IMR-90 (cell line): ENCODE data around the gene ZNF556. TPM values are rescaled to one million over a fixed set of nuclear protein-coding genes. Genes with fewer than 3 reads are reported as not detected.

Experiments used
- ATAC-seq: fragments of 200-7000 bp; cut with Tn5 transposase; 2 replicates; pipeline ENCODE4 v1.9.1; 2020; ENCODE audit warnings: low read depth, mild to moderate bottlenecking, moderate library complexity
- BruUV-seq: library from RNA; stranded (reverse); fragments of 400-500 nt; replicated peaks from 2 replicates; lab custom pipeline; 2021; lab: Mats Ljungman, UMichigan
- CTCF ChIA-PET: fragments of 300-600 bp; formaldehyde crosslinking; extraction: SDS; loops from one replicate; lab custom pipeline; 2021; ENCODE audit warnings: antibody characterized with exemption; lab: Yijun Ruan, JAX
- POLR2A ChIA-PET: fragments of 300-600 bp; sonication (Branson Sonifier 250); formaldehyde crosslinking; loops from one replicate; lab custom pipeline; 2022; ENCODE audit warnings: antibody characterized with exemption; ENCODE audit not compliant: unreplicated experiment; lab: Charles Lee
- DNase-seq: peaks from one replicate; pipeline ENCODE4 v3.0.0; 2013
- H2AFZ ChIP-seq: replicated peaks from 2 replicates; pipeline ENCODE3; 2013; ENCODE audit warnings: low read length, mild to moderate bottlenecking; ENCODE audit not compliant: poor library complexity
- H2AK5ac ChIP-seq: 2 replicates; pipeline ENCODE4 v1.6.1; 2013; ENCODE audit warnings: low read depth, low read length, inconsistent platforms
- H2AK9ac ChIP-seq: replicated peaks from 2 replicates; pipeline ENCODE3; 2013; ENCODE audit warnings: mild to moderate bottlenecking, low read depth, low read length, moderate library complexity; ENCODE audit not compliant: poor library complexity
- H2BK120ac ChIP-seq: 2 replicates; pipeline ENCODE4 v1.6.1; 2013; ENCODE audit warnings: low read depth, low read length, inconsistent platforms
- H2BK15ac ChIP-seq: 3 replicates; pipeline ENCODE4 v1.6.1; 2013; ENCODE audit warnings: low read depth, low read length, inconsistent platforms
- H2BK20ac ChIP-seq: 2 replicates; pipeline ENCODE4 v1.6.1; 2013; ENCODE audit warnings: low read depth, mild to moderate bottlenecking, inconsistent platforms, low read length, moderate library complexity
- H2BK5ac ChIP-seq: 2 replicates; pipeline ENCODE4 v1.6.1; 2013; ENCODE audit warnings: mild to moderate bottlenecking, low read depth, low read length, inconsistent platforms; ENCODE audit not compliant: poor library complexity, severe bottlenecking
- H3K14ac ChIP-seq: replicated peaks from 2 replicates; pipeline ENCODE4 v1.6.1; 2013; ENCODE audit warnings: low read depth, low read length, inconsistent platforms
- H3K18ac ChIP-seq: 2 replicates; pipeline ENCODE4 v1.6.1; 2013; ENCODE audit warnings: low read depth, low read length, control low read depth
- H3K23ac ChIP-seq: 2 replicates; pipeline ENCODE4 v1.6.1; 2013; ENCODE audit warnings: low read depth, low read length, inconsistent platforms
- H3K27ac ChIP-seq: 2 replicates; pipeline ENCODE4 v1.5.1; 2013; ENCODE audit warnings: mild to moderate bottlenecking, control low read depth, low read length; ENCODE audit not compliant: insufficient read depth
- H3K27me3 ChIP-seq: 2 replicates; pipeline ENCODE4 v1.6.1; 2013; ENCODE audit warnings: low read length; ENCODE audit not compliant: control insufficient read depth, insufficient read depth
- H3K36me3 ChIP-seq: 2 replicates; pipeline ENCODE4 v1.6.1; 2013; ENCODE audit warnings: low read length, mixed read lengths; ENCODE audit not compliant: control insufficient read depth, insufficient read depth
- H3K4ac ChIP-seq: 2 replicates; pipeline ENCODE4 v1.6.1; 2013; ENCODE audit warnings: low read depth, low read length, inconsistent platforms
- H3K4me1 ChIP-seq: 2 replicates; pipeline ENCODE4 v1.6.1; 2013; ENCODE audit warnings: low read length, mixed read lengths; ENCODE audit not compliant: control insufficient read depth, insufficient read depth
- H3K4me2 ChIP-seq: 2 replicates; pipeline ENCODE4 v1.6.1; 2013; ENCODE audit warnings: low read depth, mild to moderate bottlenecking, control low read depth, low read length, moderate library complexity
- H3K4me3 ChIP-seq: 2 replicates; pipeline ENCODE4 v1.5.1; 2013; ENCODE audit warnings: low read depth, mild to moderate bottlenecking, control low read depth, low read length, moderate library complexity; ENCODE audit not compliant: insufficient read depth
- H3K56ac ChIP-seq: 2 replicates; pipeline ENCODE4 v1.6.1; 2013; ENCODE audit warnings: low read length, inconsistent platforms; ENCODE audit not compliant: insufficient read depth; ENCODE audit errors: extremely low read depth
- H3K79me1 ChIP-seq, 2 experiments: 2 replicates each; pipeline ENCODE4 v1.6.1; 2013; ENCODE audit warnings: low read length in 2 of 2, inconsistent platforms in 1 of 2, low read depth in 1 of 2
- H3K9ac ChIP-seq: 2 replicates; pipeline ENCODE4 v1.6.1; 2013; ENCODE audit warnings: low read depth, low read length, control low read depth
- H3K9me1 ChIP-seq: 2 replicates; pipeline ENCODE4 v1.6.1; 2013; ENCODE audit warnings: low read length, inconsistent platforms; ENCODE audit not compliant: insufficient read depth
- H3K9me3 ChIP-seq: 2 replicates; pipeline ENCODE4 v1.6.1; 2013; ENCODE audit warnings: low read length; ENCODE audit not compliant: control insufficient read depth, insufficient read depth
- H4K20me1 ChIP-seq: 2 replicates; pipeline ENCODE4 v1.6.1; 2013; ENCODE audit warnings: low read length, inconsistent platforms; ENCODE audit not compliant: insufficient read depth
- H4K5ac ChIP-seq: 2 replicates; pipeline ENCODE4 v1.6.1; 2013; ENCODE audit warnings: mild to moderate bottlenecking, low read depth, low read length, control low read depth
- H4K8ac ChIP-seq, 2 experiments: 2 replicates each; pipeline ENCODE4 v1.6.1; 2013; ENCODE audit warnings: low read depth in 2 of 2, low read length in 2 of 2, control low read depth in 1 of 2, inconsistent platforms in 1 of 2
- H4K91ac ChIP-seq: 2 replicates; pipeline ENCODE4 v1.6.1; 2013; ENCODE audit warnings: low read depth, low read length, inconsistent platforms; ENCODE audit not compliant: insufficient read depth
- CHD1 ChIP-seq: IDR thresholded peaks from 2 replicates; pipeline ENCODE4 v1.6.1; 2012; ENCODE audit warnings: low read depth, low read length, improper control_type of control experiment
- MAFK ChIP-seq: IDR thresholded peaks from 2 replicates; pipeline ENCODE4 v1.6.1; 2012; ENCODE audit warnings: low read depth, low read length, improper control_type of control experiment
- POLR2A ChIP-seq: IDR thresholded peaks from 2 replicates; pipeline ENCODE4 v1.6.1; 2012; ENCODE audit warnings: mild to moderate bottlenecking, low read depth, low read length
- RAD21 ChIP-seq: IDR thresholded peaks from 2 replicates; pipeline ENCODE4 v1.6.1; 2012; ENCODE audit warnings: low read length, improper control_type of control experiment
- WGBS, 2 experiments: methylation state at CpG; one replicate each; pipeline versions ENCODE4 v1.1.5 to v1.1.7; 2013; ENCODE audit warnings: missing lambda C conversion rate in 2 of 2; ENCODE audit not compliant: insufficient read length in 1 of 2; ENCODE audit errors: extremely low coverage in 2 of 2; 5-methylcytosine and 5-hydroxymethylcytosine counted together
- dilution Hi-C: fragments of 300-500 bp; cut with HindIII; formaldehyde crosslinking; loops from one replicate; pipeline ENCODE4 v1.14.3; 2018; ENCODE audit warnings: low sequenced_read_pairs; ENCODE audit not compliant: unreplicated experiment
- in situ Hi-C: fragments of 300-500 bp; cut with MboI; formaldehyde crosslinking; loops from 3 replicates; pipeline ENCODE4 v1.14.3; 2019; ENCODE audit warnings: low sequenced_read_pairs, inconsistent platforms, mixed read lengths
- intact Hi-C: fragments of 100-400 bp; cut with micrococcal nuclease; formaldehyde crosslinking; loops from 2 replicates; pipeline ENCODE4 v1.10.0; 2022
- polyA plus RNA-seq, 3 experiments: library from polyadenylated mRNA; depleted of rRNA; stranded (reverse); fragments of >200 nt; gene quantifications; 2 replicates each; pipeline ENCODE4 v1.2.3, GENCODE V29; 2012; ENCODE audit warnings: low replicate concordance in 1 of 3
- total RNA-seq: library from RNA; depleted of rRNA; stranded (reverse); fragments of >200 nt; gene quantifications from 2 replicates; pipeline ENCODE4 v1.2.3, GENCODE V29; 2012
- TF ChIP-seq, protein P1 (sequence below): fragments of 150-350 bp; IDR thresholded peaks from 2 replicates; pipeline ENCODE4 v1.6.1; 2017; ENCODE audit warnings: mild to moderate bottlenecking, antibody characterized with exemption, low read length, low read depth
- TF ChIP-seq, protein P2 (sequence below): conservative IDR thresholded peaks from 2 replicates; pipeline ENCODE4 v1.5.1; 2012; ENCODE audit warnings: mild to moderate bottlenecking, low read depth, low read length, improper control_type of control experiment

ZNF556 gene
- total and polyA plus RNA-seq, 2 of the 4 experiments (the other 2 are of a cell fraction), result not detected

DNA sequence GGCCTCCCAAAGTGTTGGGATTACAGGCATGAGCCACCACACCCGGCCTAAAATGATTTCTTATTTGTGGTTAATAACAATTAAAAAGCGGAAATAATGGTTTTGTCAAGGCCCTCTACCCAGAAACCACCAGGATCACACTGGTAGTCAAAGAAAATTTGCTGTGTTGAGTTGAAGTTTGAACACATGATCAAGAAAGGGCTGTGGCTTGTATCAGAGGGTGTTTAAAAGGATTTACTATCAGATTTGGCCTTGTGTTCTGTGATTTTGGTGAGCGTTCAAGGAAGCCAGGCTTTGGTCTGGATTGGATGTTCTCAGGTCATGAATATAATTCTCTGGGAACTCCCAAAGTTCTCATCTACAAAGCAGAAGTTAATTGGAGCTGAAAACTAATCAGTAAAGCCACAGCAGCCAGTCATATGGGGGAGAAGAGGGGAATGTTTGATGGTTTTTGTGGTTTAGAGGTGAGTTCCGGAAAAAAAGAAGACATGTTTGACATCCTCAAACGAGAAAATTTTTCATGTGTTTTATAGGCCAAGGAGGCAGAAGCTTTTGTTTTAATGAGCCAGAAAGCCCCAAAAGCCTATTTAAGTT lies 10.6 kb upstream of the ZNF556 start:
- Histone ChIP-seq H3K79me1 (peaks cover 3% of the 10 kb centered on the region in 2 experiments; a peak in 1 of 4 replicates), H3K9me1 (no peaks in the 10 kb centered on the region), H4K5ac (no peak overlapping the region), H2AK9ac (no peak overlapping the region), H3K4me3 (no peak overlapping the region), H2BK15ac (no peak overlapping the region), H4K20me1 (no peaks in the 10 kb centered on the region), H2BK20ac (no peak overlapping the region), H3K9me3 (peaks cover 86% of the 10 kb centered on the region), H3K4ac (no peak overlapping the region), H4K91ac (no peak overlapping the region), H4K8ac (no peak overlapping the region), H3K9ac (no peak overlapping the region), H2BK120ac (no peak overlapping the region), H3K36me3 (peaks cover 26% of the 10 kb centered on the region), H3K14ac (no peak overlapping the region), H2AFZ (no peak overlapping the region), H2AK5ac (no peak overlapping the region), H3K18ac (no peak overlapping the region), H3K4me2 (no peak overlapping the region), H3K27ac (no peak overlapping the region), H3K23ac (no peak overlapping the region), H2BK5ac (no peak overlapping the region), H3K4me1 (no peaks in the 10 kb centered on the region), H3K56ac (no peak overlapping the region), H3K27me3 (no peaks in the 10 kb centered on the region)
- dilution Hi-C loops (no loop called here), intact Hi-C loops (no loop called here), in situ Hi-C loops (no loop called here)
- DNase-seq (no peak), ATAC-seq (no peak)
- WGBS, 2 experiments, result no CpG with 5 or more reads among the region's 5 CpGs
- BruUV-seq, result no TSS peak
- POLR2A ChIA-PET, result no interaction called here
- no peak for TF ChIP-seq CHD1
- TF ChIP-seq RAD21, result no peak
- no peak for TF ChIP-seq MAFK
- TF ChIP-seq POLR2A, result no peak
- TF ChIP-seq, protein P1, sequence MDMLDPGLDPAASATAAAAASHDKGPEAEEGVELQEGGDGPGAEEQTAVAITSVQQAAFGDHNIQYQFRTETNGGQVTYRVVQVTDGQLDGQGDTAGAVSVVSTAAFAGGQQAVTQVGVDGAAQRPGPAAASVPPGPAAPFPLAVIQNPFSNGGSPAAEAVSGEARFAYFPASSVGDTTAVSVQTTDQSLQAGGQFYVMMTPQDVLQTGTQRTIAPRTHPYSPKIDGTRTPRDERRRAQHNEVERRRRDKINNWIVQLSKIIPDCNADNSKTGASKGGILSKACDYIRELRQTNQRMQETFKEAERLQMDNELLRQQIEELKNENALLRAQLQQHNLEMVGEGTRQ, result no peak
- TF ChIP-seq, protein P2, sequence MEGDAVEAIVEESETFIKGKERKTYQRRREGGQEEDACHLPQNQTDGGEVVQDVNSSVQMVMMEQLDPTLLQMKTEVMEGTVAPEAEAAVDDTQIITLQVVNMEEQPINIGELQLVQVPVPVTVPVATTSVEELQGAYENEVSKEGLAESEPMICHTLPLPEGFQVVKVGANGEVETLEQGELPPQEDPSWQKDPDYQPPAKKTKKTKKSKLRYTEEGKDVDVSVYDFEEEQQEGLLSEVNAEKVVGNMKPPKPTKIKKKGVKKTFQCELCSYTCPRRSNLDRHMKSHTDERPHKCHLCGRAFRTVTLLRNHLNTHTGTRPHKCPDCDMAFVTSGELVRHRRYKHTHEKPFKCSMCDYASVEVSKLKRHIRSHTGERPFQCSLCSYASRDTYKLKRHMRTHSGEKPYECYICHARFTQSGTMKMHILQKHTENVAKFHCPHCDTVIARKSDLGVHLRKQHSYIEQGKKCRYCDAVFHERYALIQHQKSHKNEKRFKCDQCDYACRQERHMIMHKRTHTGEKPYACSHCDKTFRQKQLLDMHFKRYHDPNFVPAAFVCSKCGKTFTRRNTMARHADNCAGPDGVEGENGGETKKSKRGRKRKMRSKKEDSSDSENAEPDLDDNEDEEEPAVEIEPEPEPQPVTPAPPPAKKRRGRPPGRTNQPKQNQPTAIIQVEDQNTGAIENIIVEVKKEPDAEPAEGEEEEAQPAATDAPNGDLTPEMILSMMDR, result no peak
- CTCF ChIA-PET, result no interaction called here
